BLaER1 treated with 17β-estradiol and CSF1 and Interleukin-3, amounts not matched to agents 10 nM and 100 nM (cell line): ENCODE results near the gene DIP2B.

ENCODE experiments used
- H3K27ac ChIP-seq, 11 experiments: shearing (Covaris generic); formaldehyde crosslinking; 2 replicates each; pipeline ENCODE4 v1.8.1; 2022
- H3K27me3 ChIP-seq, 11 experiments: shearing (Covaris generic); formaldehyde crosslinking; 2 replicates each; pipeline ENCODE4 v1.8.1; 2022
- H3K36me3 ChIP-seq, 11 experiments: shearing (Covaris generic); formaldehyde crosslinking; 2 replicates each; pipeline ENCODE4 v1.8.1; 2022
- H3K4me1 ChIP-seq, 10 experiments: shearing (Covaris generic); formaldehyde crosslinking; 2 replicates each; pipeline ENCODE4 v1.8.1; 2022
- H3K4me2 ChIP-seq, 11 experiments: shearing (Covaris generic); formaldehyde crosslinking; 2 replicates each; pipeline ENCODE4 v1.8.1; 2022
- H3K4me3 ChIP-seq, 10 experiments: shearing (Covaris generic); formaldehyde crosslinking; 2 replicates each; pipeline ENCODE4 v1.8.1; 2022
- H3K9ac ChIP-seq, 11 experiments: shearing (Covaris generic); formaldehyde crosslinking; 2 replicates each; pipeline ENCODE4 v1.8.1; 2022
- H3K9me3 ChIP-seq, 11 experiments: shearing (Covaris generic); formaldehyde crosslinking; replicated peaks in 1 of 11; 2 replicates each; pipeline ENCODE4 v1.8.1; 2022
- H4K20me1 ChIP-seq, 11 experiments: shearing (Covaris generic); formaldehyde crosslinking; 2 replicates each; pipeline ENCODE4 v1.8.1; 2022
- Cebpa-rat ChIP-seq, 11 experiments: shearing (Covaris generic); IDR thresholded peaks; 2 replicates each; pipeline ENCODE4 v1.8.1; 2022

Gene DIP2B

GRCh38 chr12:50685641-50686040, 180.9 kb downstream of the DIP2B start:
- Histone ChIP-seq H3K4me3 (no peak overlapping the region), H3K9ac (no peak overlapping the region), H3K4me2 (no peak overlapping the region), H3K27ac (no peak overlapping the region), H3K27me3 (no peaks in the 10 kb centered on the region), H3K9me3 (no peaks in the 10 kb centered on the region), H4K20me1 (peaks cover 0 to 25% (median 0%) of the 10 kb centered on the region in 11 experiments; a peak in 5 of 22 replicates), H3K4me1 (no peaks in the 10 kb centered on the region), H3K36me3 (peaks cover 92 to 100% (median 99%) of the 10 kb centered on the region in 11 experiments)
- TF ChIP-seq Cebpa-rat (IDR thresholded peaks at IDR 0.05), result no peak

- peaks cover 0 to 22% (median 0%) of the 10 kb centered on the region in 11 experiments; a peak in 5 of 22 replicates for H4K20me1 ChIP-seq
- H3K9me3 ChIP-seq, result no peaks in the 10 kb centered on the region
- H3K36me3 ChIP-seq, result peaks cover 91 to 100% (median 99%) of the 10 kb centered on the region in 11 experiments
- H3K4me3 ChIP-seq, result no peak overlapping the region
- TF ChIP-seq Cebpa-rat (IDR thresholded peaks at IDR 0.05), result no peak
- H3K27me3 ChIP-seq, result no peaks in the 10 kb centered on the region
- H3K9ac ChIP-seq, result no peak overlapping the region
- no peak overlapping the region for H3K27ac ChIP-seq
- H3K4me1 ChIP-seq, result no peaks in the 10 kb centered on the region
- H3K4me2 ChIP-seq, result no peak overlapping the region
Measured at GRCh38 chr12:50686406-50686805, 181.6 kb downstream of the DIP2B start.

GRCh38 chr12:50686976-50687375, 182.2 kb downstream of the DIP2B start:
- Histone ChIP-seq H3K27me3 (no peaks in the 10 kb centered on the region), H3K4me1 (no peaks in the 10 kb centered on the region), H3K9me3 (no peaks in the 10 kb centered on the region), H3K36me3 (peaks cover 89 to 100% (median 99%) of the 10 kb centered on the region in 11 experiments), H3K4me2 (no peak overlapping the region), H3K27ac (no peak overlapping the region), H3K4me3 (no peak overlapping the region), H4K20me1 (peaks cover 0 to 22% (median 0%) of the 10 kb centered on the region in 11 experiments; a peak in 5 of 22 replicates), H3K9ac (no peak overlapping the region)
- no peak for TF ChIP-seq Cebpa-rat (IDR thresholded peaks at IDR 0.05)

- Histone ChIP-seq H3K9me3 (no peaks in the 10 kb centered on the region), H4K20me1 (peaks cover 0 to 25% (median 4%) of the 10 kb centered on the region in 11 experiments; a peak in 7 of 22 replicates), H3K4me3 (no peak overlapping the region), H3K9ac (no peak overlapping the region), H3K36me3 (peaks cover 88 to 100% (median 99%) of the 10 kb centered on the region in 11 experiments), H3K4me1 (no peaks in the 10 kb centered on the region), H3K27me3 (no peaks in the 10 kb centered on the region), H3K27ac (no peak overlapping the region), H3K4me2 (no peak overlapping the region)
- no peak for TF ChIP-seq Cebpa-rat (IDR thresholded peaks at IDR 0.05)
Measured at GRCh38 chr12:50689437-50689836, 184.7 kb downstream of the DIP2B start.

- H3K4me2 ChIP-seq, result no peak overlapping the region
- no peak overlapping the region for H3K9ac ChIP-seq
- peaks cover 87 to 100% (median 99%) of the 10 kb centered on the region in 11 experiments for H3K36me3 ChIP-seq
- no peak overlapping the region for H3K27ac ChIP-seq
- TF ChIP-seq Cebpa-rat (IDR thresholded peaks at IDR 0.05), result no peak
- H3K27me3 ChIP-seq, result no peaks in the 10 kb centered on the region
- H3K9me3 ChIP-seq, result no peaks in the 10 kb centered on the region
- H3K4me1 ChIP-seq, result no peaks in the 10 kb centered on the region
- H4K20me1 ChIP-seq, result peaks cover 0 to 26% (median 4%) of the 10 kb centered on the region in 11 experiments; a peak in 7 of 22 replicates
- no peak overlapping the region for H3K4me3 ChIP-seq
Measured at GRCh38 chr12:50690925-50691324, 186.1 kb downstream of the DIP2B start.

GRCh38 chr12:50695961-50696360, 191.2 kb downstream of the DIP2B start:
- peak overlapping the region in 2 of 11 experiments; percentile 3; a peak in 2 of 22 replicates for H3K27ac ChIP-seq
- no peaks in the 10 kb centered on the region for H3K27me3 ChIP-seq
- H3K4me1 ChIP-seq, result no peaks in the 10 kb centered on the region
- TF ChIP-seq Cebpa-rat (IDR thresholded peaks at IDR 0.05), result no peak
- H4K20me1 ChIP-seq, result peaks cover 0 to 28% (median 5%) of the 10 kb centered on the region in 11 experiments; a peak in 5 of 22 replicates
- peaks cover 89 to 100% (median 100%) of the 10 kb centered on the region in 11 experiments for H3K36me3 ChIP-seq
- H3K9ac ChIP-seq, result no peak overlapping the region
- H3K4me3 ChIP-seq, result no peak overlapping the region
- H3K9me3 ChIP-seq, result no peaks in the 10 kb centered on the region
- no peak overlapping the region for H3K4me2 ChIP-seq

- no peaks in the 10 kb centered on the region for H3K4me1 ChIP-seq
- H3K4me2 ChIP-seq, result no peak overlapping the region
- H3K27me3 ChIP-seq, result no peaks in the 10 kb centered on the region
- TF ChIP-seq Cebpa-rat (IDR thresholded peaks at IDR 0.05), result no peak
- H3K9ac ChIP-seq, result no peak overlapping the region
- peaks cover 0 to 28% (median 5%) of the 10 kb centered on the region in 11 experiments; a peak in 5 of 22 replicates for H4K20me1 ChIP-seq
- H3K9me3 ChIP-seq, result no peaks in the 10 kb centered on the region
- no peak overlapping the region for H3K27ac ChIP-seq
- no peak overlapping the region for H3K4me3 ChIP-seq
- peaks cover 92 to 100% (median 100%) of the 10 kb centered on the region in 11 experiments for H3K36me3 ChIP-seq
Measured at GRCh38 chr12:50696931-50697330, 192.1 kb downstream of the DIP2B start.

- no peak overlapping the region for H3K9ac ChIP-seq
- no peaks in the 10 kb centered on the region for H3K4me1 ChIP-seq
- TF ChIP-seq Cebpa-rat (IDR thresholded peaks at IDR 0.05), result no peak
- peaks cover 94 to 100% (median 99%) of the 10 kb centered on the region in 11 experiments for H3K36me3 ChIP-seq
- no peak overlapping the region for H3K4me2 ChIP-seq
- no peaks in the 10 kb centered on the region for H3K9me3 ChIP-seq
- no peaks in the 10 kb centered on the region for H3K27me3 ChIP-seq
- no peak overlapping the region for H3K27ac ChIP-seq
- no peak overlapping the region for H3K4me3 ChIP-seq
- peaks cover 0 to 29% (median 0%) of the 10 kb centered on the region in 11 experiments; a peak in 6 of 22 replicates for H4K20me1 ChIP-seq
Measured at GRCh38 chr12:50699154-50699553, 194.4 kb downstream of the DIP2B start.

- H3K4me2 ChIP-seq, result no peak overlapping the region
- no peak for TF ChIP-seq Cebpa-rat (IDR thresholded peaks at IDR 0.05)
- H4K20me1 ChIP-seq, result peaks cover 0 to 26% (median 0%) of the 10 kb centered on the region in 11 experiments; a peak in 5 of 22 replicates
- H3K9me3 ChIP-seq, result no peaks in the 10 kb centered on the region
- H3K36me3 ChIP-seq, result peaks cover 95 to 100% (median 99%) of the 10 kb centered on the region in 11 experiments
- no peaks in the 10 kb centered on the region for H3K27me3 ChIP-seq
- no peak overlapping the region for H3K9ac ChIP-seq
- H3K4me3 ChIP-seq, result no peak overlapping the region
- no peak overlapping the region for H3K27ac ChIP-seq
- no peaks in the 10 kb centered on the region for H3K4me1 ChIP-seq
Measured at GRCh38 chr12:50699940-50700339, 195.2 kb downstream of the DIP2B start.

- H3K27me3 ChIP-seq, result no peaks in the 10 kb centered on the region
- H3K4me2 ChIP-seq, result no peak overlapping the region
- H4K20me1 ChIP-seq, result peaks cover 0 to 26% (median 0%) of the 10 kb centered on the region in 11 experiments; a peak in 8 of 22 replicates
- H3K9ac ChIP-seq, result no peak overlapping the region
- peaks cover 94 to 100% (median 98%) of the 10 kb centered on the region in 11 experiments for H3K36me3 ChIP-seq
- no peaks in the 10 kb centered on the region for H3K9me3 ChIP-seq
- no peaks in the 10 kb centered on the region for H3K4me1 ChIP-seq
- H3K4me3 ChIP-seq, result no peak overlapping the region
- H3K27ac ChIP-seq, result no peak overlapping the region
- no peak for TF ChIP-seq Cebpa-rat (IDR thresholded peaks at IDR 0.05)
Measured at GRCh38 chr12:50706606-50707005, 201.8 kb downstream of the DIP2B start.
